HL-60 (cell line): ENCODE data around the gene ST7.

ENCODE experiments used
- GABPA ChIP-seq: IDR thresholded peaks from 2 replicates; pipeline ENCODE4 v1.6.1; 2012; ENCODE audit warnings: low read depth
- POLR2AphosphoS5 ChIP-seq: IDR thresholded peaks from 2 replicates; pipeline ENCODE4 v1.6.1; 2012; ENCODE audit warnings: low read depth
- TF ChIP-seq, protein P1 (sequence below): IDR thresholded peaks from one replicate; pipeline ENCODE4 v1.5.1; 2011; ENCODE audit warnings: low read length, control low read depth, inconsistent platforms; ENCODE audit not compliant: insufficient read depth
- TF ChIP-seq, protein P2 (sequence below): IDR thresholded peaks from 2 replicates; pipeline ENCODE4 v1.6.1; 2012; ENCODE audit warnings: low read depth; ENCODE audit not compliant: insufficient replicate concordance

DNA sequence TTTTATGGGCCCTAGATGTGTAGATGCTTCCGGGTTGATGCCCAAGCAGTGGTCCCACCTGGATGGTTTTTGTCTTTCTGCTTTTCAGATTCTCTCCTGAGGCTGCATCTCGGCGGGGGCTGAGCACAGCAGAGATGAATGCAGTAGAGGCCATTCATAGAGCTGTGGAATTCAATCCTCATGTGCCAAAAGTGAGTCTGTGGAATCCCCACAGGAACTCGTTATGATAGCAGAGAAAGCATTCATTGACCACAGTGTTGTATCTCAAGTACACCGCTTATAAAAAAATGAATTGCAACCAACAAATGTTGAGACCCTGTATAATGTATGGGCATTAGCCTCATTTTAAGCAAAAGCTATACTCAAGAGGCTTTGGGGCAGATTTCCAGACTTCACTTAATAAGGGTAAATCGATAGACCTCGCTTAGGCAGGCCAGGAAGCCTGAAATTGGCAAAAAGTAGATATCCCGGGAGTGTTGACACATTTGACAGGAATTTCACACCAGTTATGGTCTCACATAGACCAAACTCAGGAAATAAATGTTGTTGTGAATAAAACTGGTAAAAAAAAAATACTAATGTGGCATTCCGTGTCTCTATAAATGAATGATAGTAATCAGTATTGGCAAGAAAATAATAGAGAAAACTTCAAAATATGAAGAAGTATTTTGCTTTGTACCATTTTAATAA is 237.6 kb downstream of the ST7 start:
- TF ChIP-seq, protein P1, sequence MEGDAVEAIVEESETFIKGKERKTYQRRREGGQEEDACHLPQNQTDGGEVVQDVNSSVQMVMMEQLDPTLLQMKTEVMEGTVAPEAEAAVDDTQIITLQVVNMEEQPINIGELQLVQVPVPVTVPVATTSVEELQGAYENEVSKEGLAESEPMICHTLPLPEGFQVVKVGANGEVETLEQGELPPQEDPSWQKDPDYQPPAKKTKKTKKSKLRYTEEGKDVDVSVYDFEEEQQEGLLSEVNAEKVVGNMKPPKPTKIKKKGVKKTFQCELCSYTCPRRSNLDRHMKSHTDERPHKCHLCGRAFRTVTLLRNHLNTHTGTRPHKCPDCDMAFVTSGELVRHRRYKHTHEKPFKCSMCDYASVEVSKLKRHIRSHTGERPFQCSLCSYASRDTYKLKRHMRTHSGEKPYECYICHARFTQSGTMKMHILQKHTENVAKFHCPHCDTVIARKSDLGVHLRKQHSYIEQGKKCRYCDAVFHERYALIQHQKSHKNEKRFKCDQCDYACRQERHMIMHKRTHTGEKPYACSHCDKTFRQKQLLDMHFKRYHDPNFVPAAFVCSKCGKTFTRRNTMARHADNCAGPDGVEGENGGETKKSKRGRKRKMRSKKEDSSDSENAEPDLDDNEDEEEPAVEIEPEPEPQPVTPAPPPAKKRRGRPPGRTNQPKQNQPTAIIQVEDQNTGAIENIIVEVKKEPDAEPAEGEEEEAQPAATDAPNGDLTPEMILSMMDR = no peak
- TF ChIP-seq, protein P2, sequence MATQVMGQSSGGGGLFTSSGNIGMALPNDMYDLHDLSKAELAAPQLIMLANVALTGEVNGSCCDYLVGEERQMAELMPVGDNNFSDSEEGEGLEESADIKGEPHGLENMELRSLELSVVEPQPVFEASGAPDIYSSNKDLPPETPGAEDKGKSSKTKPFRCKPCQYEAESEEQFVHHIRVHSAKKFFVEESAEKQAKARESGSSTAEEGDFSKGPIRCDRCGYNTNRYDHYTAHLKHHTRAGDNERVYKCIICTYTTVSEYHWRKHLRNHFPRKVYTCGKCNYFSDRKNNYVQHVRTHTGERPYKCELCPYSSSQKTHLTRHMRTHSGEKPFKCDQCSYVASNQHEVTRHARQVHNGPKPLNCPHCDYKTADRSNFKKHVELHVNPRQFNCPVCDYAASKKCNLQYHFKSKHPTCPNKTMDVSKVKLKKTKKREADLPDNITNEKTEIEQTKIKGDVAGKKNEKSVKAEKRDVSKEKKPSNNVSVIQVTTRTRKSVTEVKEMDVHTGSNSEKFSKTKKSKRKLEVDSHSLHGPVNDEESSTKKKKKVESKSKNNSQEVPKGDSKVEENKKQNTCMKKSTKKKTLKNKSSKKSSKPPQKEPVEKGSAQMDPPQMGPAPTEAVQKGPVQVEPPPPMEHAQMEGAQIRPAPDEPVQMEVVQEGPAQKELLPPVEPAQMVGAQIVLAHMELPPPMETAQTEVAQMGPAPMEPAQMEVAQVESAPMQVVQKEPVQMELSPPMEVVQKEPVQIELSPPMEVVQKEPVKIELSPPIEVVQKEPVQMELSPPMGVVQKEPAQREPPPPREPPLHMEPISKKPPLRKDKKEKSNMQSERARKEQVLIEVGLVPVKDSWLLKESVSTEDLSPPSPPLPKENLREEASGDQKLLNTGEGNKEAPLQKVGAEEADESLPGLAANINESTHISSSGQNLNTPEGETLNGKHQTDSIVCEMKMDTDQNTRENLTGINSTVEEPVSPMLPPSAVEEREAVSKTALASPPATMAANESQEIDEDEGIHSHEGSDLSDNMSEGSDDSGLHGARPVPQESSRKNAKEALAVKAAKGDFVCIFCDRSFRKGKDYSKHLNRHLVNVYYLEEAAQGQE = no peak
- no peak for TF ChIP-seq POLR2AphosphoS5
- no peak for TF ChIP-seq GABPA
